ENCODE results near the gene GFOD1.

The GFOD1 gene

DNA sequence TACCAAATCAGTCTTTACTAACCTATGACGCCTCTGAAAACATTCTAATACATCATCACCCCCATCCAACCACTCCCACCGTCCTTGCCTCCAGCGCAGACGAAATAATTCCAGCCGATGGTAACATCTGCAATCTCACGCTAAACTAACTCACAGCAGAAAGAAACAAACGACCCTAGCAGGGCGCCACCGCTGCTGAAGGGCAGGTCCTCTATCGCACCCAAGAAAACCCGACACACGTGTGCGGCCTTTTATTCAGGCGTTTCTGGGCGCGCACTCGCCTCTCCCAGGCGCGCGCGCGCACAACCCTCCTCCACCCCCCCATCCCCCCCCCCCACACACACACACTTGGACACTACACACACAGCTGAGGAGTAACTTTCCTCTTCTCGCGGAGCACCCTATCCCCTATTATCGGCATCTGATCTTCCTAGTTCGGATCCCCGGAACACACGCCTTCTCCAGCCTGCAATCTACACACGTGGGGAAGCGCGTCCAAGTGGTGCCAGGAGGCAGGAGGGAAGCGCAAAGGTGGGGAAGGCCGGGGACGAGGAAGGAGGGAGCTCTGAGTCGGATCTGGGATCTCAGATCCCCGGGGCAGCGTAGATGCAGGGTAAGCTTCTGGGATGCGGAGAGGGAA lies 1.4 kb downstream of the GFOD1 start:
- no peak for DNase-seq (ENCODE audit: low spot score)

DNA sequence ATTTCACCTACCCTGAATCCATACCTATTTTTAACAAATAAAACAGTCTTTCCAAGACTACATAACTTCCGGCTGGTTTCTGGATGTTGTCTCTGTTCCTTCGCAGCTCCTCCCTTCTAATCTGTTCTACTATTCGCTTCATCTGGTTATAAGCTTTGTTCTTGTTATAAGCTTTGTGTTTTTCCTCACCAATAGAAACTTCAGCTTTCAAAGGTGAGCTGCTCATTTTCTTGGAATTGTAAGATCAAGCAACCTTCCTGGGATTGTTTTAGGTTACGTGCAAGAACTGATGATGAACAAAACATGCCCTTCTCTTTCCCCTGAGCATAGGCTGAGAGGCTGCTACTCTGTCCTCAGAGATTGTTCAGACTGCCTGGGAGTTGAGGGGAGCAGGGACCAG lies 2.1 kb downstream of the GFOD1 start:
- DNase-seq (ENCODE audit: low spot score): no peak

DNA sequence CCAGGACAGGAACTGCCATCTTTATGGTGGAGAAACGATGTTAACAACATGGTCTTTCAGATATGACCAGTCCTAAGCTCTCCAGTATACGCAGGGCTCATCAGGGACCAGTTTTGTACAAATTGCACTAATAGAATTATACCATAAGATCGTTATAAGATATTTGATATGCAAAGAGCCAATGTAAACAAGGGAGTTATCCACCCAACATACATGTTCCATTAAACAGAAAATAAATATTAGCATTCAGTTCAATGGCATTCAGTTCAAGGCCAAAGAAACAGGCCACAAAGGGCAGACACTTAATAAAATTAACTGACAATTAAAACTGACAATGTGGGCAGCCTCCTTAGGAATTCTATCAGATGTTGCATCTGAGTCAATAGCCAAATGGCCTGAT lies 2.6 kb downstream of the GFOD1 start:
- no peak for DNase-seq (ENCODE audit: low spot score)

DNA sequence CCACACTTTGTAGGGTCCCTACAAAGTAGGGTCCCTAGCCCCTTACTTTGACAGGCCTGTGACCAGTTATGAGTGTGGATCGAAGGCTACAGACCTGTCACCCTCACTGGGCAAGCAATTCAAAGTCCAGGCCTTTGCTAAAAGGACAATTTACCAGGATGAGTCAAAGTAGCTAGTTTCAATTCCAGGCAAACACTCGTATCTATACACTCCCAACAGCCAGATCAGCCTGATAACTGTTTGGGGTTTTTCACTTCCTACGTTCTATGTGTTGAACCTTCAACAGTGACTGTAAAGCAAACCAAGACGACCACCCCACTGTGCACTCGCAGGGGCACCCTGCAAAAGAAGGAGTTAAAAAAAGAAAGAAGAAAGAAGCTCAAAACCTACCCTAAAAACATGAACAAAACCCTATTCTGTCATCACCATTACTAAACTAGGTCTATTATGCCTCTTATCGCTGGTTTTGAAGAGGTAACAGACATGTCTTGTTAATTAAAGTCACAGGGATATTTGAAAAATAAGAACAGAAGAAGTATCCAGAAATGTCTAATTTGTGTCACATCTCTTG lies 3.2 kb downstream of the GFOD1 start:
- DNase-seq (ENCODE audit: low spot score): no peak

DNA sequence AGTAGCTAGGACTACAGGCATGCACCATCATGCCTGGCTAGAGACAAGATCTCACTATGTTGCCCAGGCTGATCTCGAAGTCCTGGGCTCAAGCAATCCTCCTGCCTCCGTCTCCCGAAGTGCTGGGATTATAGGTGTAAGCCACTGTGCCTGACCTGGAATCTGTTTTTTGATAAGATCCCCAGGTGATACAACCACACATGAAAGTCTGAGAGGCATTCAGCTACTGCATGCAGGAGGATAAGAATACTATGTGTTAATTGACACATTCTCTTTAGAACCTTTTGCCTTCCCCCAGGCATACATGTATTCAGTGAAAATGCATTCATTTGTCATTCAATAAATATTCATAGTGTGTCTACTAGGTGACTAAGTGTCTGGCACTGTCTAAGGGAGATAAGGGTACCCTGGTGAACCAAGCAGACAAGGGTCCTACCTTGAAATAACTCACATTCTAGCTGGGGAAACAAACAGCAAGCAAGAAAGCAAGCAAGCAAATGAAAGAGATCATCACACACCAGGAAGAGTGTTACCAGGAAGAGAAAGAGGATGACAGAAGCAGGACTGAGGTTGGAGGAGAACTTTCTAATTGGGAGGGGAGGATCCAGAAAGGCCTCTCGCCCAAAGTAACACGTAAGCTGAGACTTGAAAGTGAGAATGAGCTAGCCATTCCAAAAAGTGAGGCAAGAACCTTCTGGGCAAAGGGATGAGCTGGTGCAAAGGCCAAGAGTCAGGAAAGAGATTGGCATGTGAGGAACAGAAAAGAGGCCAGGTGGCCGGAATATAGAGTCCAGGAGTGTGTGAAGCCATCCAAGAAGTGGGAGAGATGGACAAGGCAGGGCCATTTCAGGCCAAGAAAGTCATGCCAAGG lies 6.5 kb downstream of the GFOD1 start:
- DNase-seq (ENCODE audit: low spot score): no peak

DNA sequence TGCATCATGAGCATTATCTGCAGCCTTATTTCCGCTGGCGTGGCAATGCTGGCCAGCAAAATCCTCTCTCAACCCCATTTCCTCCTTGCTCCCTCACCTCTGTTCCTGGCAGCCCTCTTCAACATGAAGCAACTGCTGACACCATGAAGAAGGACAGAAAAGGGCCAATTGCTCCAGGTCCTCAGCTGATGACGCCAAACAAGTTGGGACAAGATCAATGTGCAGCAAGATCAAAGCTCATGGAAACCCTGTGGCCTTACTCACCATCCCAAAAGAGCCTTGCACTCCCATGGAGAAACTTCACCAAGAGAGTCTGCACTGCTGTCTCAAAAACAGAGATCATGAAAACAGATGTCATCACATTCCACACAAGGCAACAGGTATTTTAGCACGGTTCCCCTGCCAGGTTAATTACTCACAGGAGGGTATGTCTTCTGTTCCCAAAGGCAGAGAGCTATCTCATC lies 7.4 kb downstream of the GFOD1 start:
- DNase-seq (ENCODE audit: low spot score): no peak

DNA sequence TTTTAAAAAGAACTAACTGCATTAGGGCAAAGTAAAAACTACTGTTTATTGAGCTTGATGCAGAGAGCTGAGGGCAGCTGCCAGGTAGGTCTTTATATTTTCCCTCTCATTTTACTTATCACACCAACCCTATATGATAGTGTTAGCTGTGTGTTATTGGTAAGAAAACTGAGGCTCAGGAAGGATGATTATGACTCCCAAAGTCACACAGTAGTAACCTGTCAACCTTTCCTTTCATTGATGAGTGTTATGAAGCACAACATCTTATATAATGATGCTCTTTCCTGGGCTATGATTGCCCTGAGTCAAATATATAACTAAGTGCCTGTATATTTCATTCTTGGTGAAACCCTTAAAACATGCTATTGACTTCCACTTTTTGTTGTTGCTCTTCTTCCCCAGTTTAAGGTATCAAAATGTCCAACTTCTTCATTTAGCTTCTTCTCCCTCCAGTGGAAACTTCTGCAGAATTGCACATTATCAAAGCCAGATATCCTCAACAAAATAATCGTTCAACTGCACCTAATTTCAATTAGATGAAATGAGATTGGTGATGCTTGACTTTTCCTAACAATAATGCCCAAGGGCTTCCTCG lies 8.1 kb downstream of the GFOD1 start:
- no peak for DNase-seq (ENCODE audit: low spot score)

DNA sequence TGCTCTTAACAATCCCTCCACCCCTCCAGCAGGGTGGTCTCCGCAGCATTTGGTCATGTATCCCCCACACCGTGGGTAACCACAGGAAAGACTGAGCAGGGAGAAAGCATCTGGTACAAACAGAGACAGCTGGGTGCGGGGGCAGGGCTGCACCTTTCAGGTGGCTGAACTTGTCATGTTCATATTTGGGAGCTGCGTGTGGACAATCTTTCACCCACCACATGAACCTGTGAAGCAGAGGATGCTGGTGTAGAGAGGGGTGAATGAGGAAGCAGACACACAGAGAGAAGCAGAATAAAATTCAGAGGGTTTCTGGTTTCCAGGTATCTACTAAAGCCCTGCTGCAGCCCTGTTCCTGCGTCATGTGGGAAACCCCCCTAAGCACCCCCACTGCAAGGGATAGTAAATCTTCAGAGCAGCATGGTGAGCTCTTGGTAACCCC lies 8.9 kb downstream of the GFOD1 start:
- no peak for DNase-seq (ENCODE audit: low spot score)

DNA sequence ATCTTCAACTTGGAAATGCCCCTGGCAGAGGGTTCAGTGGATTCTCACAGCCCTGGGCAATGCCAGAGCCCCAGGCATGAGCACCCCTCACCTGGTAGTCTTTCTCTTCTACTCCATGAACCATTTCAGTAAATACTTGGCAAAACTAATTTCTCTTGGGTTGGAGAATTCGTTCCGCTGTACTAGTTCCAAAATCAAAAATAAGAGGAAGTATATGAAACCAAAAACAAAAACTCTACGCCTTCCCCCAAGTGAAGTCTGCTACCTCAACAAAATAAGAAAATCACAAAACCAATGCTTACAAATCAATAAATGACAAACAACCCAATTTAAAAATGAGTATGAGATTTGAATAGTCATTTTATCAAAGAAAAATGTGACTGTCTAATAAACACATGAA lies 12.6 kb downstream of the GFOD1 start:
- DNase-seq (ENCODE audit: low spot score): no peak

DNA sequence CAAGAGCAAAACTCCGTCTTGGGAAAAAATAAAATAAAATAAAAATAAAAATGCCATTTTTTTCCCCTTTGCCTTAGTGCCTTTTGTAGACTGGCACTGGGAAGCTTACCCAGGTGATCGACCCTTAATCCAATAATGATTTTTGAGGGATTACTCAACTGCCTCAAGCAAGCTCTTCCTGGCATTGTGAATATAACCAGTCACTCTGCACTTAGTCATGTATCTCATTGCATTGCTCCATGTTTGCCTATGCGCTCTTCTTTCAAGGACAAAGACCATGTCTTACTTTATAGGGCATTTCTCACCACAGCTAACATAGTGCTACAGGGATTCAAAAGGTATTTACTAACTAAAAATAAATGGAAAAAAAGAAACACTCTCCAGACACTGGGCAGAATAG lies 13.0 kb downstream of the GFOD1 start:
- DNase-seq (ENCODE audit: low spot score): no peak

DNA sequence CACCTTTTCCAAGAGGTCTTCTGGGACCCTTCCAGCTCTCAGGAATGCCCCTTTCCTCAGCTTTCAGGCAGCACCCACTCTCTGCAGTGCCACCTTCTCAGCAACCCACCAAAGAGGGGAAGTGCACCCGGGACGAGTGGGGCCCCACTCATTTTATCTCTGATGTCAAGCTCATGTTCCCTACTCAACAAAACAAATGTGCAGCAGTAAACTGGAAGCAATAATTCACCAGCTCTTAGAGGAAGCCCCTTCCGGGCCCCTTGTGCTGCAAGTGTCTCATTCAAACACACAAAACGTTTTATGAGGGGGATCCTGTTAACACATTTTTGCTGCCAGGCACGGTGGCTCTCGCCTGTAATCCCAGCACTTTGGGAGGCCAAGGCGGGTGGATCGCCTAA lies 13.6 kb downstream of the GFOD1 start:
- no peak for DNase-seq (ENCODE audit: low spot score)

DNA sequence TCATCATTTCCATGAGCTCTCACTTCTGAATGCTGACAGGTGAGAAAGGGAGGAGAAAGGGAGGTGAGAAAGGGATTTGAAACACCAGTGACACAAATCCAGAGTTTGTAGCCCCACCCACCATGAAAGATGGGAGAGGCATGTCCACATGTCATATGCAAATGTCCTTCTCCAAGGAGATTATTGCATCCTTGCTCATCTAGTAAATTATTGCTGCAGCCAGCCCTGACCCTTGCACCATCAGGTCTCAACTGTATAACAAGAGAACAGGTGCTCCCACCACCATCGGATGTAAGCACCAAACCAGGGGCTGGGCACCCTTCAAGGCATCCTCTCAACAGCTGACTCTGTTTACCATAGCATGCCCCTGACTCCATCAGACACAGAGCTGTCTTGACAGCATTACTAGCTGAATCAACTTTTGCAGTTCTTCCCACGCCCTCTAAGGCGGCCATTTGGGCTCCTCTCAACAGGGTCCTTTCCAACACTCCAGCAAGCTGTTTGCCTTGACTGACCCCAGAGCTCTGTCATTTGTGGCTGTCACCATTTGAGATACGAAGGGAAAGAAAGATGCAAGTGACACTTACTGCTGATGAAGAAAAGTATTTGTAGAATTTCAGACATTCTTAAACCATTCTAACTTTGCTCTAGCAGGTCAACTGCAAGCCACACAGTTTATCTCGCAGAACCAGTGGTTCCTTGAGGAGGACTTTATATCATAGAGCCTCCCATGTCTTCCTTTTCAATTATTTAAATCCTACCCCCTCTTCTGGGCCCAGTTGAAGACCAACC lies 14.2 kb downstream of the GFOD1 start:
- DNase-seq (ENCODE audit: low spot score): no peak

DNA sequence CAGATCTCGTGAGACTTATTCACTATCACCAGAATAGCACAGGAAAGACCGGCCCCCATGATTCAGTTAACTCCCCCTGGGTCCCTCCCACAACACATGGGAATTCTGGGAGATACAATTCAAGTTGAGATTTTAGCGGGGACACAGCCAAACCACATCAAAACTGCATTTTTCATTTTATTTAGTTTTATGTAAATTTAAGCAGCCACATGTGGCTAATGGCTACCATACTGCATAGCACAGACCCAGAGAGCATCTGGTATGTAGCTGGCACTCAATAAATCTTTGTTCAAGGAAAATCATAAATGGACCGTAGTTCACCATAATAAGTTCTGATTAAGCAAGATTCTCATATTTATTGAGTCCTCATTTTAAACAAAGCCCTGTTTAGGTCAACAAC lies 15.3 kb downstream of the GFOD1 start:
- DNase-seq (ENCODE audit: low spot score): no peak

DNA sequence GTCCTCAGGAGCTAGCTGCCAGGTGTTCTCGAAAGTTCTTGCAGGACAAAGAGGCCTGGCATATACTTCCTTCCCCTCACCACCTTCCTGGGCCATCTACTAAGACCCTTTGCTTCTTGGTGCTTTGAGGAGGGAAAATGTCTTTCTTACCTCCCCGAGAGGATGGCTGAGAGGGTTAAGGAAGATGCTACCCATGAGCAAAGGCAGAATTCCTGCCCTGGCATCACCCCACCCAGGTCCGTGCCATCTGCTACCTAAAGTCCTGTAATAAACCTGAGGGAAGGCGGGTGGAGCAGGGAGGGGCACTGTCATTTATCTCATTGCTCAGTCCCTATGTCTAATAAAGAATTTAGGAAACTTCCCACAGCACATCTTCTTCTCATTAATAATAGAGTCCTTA lies 16.2 kb downstream of the GFOD1 start:
- no peak for DNase-seq (ENCODE audit: low spot score)

DNA sequence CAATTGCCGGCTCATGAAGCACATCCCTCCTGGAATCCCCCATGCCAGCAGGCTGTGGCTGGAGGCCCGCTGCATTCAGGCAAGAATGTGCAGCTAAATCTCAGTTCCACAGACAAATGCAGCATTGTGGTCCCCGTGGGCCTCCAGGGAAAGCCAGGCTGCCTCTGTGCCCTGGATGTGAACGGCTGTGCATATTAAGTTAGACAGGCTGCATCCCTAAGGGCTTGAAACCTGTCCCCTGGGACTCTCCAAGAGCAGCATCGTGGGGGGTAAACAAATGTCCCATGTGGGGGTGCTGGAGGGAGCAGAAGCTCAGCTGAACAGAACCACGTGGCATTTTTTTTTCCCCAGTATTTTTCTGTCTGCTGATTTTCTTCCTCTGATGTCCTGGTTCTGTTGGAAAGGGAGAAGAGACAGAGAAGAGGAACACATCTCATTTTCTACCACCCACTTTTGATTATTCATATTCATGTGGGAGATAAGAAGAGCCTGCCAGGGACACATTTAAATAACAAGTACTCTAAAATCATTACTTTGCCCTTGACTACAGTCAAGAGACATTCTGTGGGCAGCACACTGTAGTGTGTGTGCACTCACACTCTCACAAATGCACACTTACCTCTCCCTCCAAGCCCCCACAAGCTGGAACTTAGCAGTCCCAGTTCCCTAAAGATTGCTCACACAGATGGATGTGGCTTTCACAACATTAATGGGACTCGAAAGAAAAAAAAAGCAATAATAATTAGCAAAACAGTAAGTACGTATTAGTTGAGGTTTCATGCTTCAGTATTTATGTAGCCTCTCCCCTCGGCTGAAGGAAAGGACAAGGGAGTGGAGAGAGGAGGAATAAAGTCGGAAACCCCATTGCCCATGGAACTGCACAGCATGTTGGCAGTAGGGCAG lies 16.9 kb downstream of the GFOD1 start:
- DNase-seq (ENCODE audit: low spot score): no peak

DNA sequence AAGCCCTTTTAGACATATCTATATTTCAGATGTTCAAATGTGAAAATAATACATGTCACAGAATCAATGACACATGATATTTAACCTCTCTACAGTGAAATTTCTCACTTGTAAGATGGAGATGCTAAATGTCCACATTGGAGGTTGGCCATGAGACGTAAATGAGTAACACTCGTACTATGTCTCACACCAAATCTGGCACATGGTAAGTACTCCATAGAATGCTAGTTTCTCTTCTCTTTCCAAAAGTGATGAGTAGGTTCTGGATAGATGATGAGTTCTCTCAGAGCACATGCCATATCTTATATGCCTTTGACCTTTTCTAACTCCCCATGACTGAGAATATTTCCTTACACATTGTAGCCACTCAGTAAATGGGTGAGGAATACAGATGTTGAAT lies 17.7 kb downstream of the GFOD1 start:
- no peak for DNase-seq (ENCODE audit: low spot score)

DNA sequence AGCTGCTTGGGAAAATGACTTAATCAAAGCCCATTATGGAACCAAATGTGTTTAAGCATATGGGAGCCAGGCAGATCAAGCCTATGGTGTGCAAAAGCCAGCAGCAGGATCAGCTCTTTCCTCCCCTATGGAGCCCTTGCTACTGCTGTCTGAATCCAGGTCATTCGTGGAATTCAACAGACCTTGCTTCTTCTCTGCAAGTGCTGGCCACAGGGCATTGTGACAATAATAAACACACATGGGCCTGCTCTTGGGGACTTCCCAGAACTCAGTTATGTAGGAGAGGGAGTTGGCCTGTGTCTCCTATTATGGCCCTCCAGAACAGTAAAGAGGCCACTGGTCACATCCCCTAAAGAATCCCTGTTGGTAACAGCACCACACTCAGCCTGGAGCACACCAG lies 18.6 kb downstream of the GFOD1 start:
- DNase-seq (ENCODE audit: low spot score): no peak

DNA sequence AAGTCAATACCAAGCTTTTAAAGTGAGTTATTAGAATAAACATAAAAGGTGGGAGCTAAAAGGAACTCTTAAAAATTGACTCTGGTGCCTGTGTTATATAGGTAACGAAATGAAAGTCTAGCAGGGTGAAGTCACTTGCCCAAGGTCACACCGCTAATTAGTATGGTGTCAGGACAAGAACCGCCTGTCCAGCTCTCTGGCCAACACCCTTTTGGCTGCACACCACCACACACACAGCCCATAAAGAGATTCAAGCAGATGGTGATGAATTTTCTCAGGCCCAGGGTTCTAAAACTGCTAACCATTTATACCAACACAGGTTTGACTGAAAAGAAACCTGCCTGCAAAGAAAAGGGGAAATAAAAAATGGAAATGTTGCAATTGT lies 20.2 kb downstream of the GFOD1 start:
- no peak for DNase-seq (ENCODE audit: low spot score)

DNA sequence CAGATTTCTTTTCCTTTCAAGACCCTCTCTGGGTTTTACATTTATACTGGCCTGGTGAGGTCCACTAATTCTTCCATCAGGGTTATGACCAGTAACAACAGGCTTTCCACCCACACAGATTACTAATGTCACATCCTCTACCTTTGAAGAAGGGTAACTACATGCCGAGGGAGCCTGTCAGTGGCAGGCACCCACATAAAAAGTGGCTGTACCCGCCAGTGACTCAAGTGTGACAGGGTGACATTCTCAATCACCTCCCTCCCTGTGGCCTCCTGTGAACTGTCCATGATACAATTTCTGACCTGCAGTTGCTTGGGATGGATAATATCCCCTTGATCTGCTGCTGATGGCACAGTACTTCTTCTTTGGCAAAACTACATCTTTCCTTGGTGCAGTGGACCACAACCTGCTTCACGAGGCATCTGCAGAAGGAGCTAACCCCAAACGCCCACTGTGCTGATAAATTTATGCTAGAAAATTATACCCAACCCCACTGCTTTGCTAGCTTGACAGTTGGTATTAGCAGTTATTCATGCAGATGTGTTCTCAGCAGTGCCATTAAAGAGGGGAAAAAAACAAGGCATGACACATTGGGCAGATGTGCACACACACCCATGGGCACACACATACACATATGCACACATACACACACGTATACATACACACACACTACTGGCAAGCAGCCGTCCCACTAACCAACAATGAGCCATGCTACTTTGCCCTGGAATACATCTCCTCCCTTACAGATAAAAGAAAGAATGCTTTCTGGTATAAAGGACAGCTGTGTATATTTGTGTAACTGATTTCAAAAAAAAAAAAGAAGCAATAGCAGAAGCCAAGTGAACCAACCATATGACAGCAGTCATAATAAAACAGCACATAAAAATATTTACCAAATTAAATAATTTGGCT lies 20.8 kb downstream of the GFOD1 start:
- no peak for DNase-seq (ENCODE audit: low spot score)

DNA sequence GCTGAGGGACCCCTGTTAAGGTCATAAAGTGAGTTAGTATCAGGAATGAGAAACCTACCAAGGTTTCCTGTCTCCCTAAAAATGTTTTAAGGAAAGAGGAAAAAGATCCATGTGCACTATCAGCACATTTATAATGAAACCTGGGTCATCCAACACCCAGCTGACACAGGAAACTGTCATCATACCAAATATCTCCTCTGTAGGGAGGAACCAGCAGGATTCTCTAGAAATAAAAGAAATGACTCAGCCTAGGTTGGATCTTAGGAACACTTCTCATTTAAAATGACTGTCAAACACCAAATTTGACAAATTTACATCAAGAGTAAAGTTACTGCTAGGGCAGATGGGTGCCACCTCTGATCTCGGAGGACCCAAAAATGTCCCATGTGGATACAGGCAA lies 21.7 kb downstream of the GFOD1 start:
- DNase-seq (ENCODE audit: low spot score): no peak

Data from CD4-positive, alpha-beta T cell treated with Interleukin-6 at 100 ng/mL for 8 hours (primary cell).